C4-2B (cell line): ENCODE results near the gene GPC5.
A peak's percentile ranks its signal among the peaks of the same experiment; 100 is the strongest.

Experiments
- H3K27ac ChIP-seq: fragments of 450-650 bp; 2 replicates; pipeline ENCODE4 v1.5.1; 2017
- ZFX ChIP-seq: fragments of 450-650 bp; IDR thresholded peaks from 2 replicates; pipeline ENCODE4 v1.6.1; 2017
- TF ChIP-seq, protein P1 (sequence below): fragments of 450-650 bp; conservative IDR thresholded peaks from 2 replicates; pipeline ENCODE4 v1.5.1; 2017; ENCODE audit warnings: mild to moderate bottlenecking

Gene GPC5

DNA sequence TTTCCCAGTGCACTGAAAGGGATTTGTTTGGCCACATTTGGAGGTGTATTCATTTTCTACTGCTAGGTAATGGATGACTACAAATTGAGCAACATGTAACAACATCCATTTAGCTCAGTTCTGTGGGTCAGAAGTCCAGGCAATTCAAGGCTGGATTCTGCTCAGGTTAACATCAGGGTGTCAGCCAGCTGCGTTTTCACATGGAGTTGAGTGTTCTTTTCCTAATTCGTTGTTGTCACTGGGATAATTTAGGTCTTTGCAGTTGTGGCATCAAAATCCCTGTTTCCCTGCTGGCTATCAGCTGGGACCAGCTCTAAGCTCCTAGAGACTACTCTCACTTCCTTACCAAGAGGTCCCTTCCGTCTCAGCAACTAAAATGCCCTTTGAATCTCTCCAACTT is 25.5 kb upstream of the GPC5 start:
- H3K27ac ChIP-seq, result no peak overlapping the region
- TF ChIP-seq, protein P1, sequence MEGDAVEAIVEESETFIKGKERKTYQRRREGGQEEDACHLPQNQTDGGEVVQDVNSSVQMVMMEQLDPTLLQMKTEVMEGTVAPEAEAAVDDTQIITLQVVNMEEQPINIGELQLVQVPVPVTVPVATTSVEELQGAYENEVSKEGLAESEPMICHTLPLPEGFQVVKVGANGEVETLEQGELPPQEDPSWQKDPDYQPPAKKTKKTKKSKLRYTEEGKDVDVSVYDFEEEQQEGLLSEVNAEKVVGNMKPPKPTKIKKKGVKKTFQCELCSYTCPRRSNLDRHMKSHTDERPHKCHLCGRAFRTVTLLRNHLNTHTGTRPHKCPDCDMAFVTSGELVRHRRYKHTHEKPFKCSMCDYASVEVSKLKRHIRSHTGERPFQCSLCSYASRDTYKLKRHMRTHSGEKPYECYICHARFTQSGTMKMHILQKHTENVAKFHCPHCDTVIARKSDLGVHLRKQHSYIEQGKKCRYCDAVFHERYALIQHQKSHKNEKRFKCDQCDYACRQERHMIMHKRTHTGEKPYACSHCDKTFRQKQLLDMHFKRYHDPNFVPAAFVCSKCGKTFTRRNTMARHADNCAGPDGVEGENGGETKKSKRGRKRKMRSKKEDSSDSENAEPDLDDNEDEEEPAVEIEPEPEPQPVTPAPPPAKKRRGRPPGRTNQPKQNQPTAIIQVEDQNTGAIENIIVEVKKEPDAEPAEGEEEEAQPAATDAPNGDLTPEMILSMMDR, result no peak
- TF ChIP-seq ZFX, result no peak

GRCh38 chr13:91375116-91375729 is 23.2 kb upstream of the GPC5 start:
- no peak overlapping the region for H3K27ac ChIP-seq
- no peak for TF ChIP-seq ZFX
- TF ChIP-seq, protein P1, result peak; percentile 70

GRCh38 chr13:91381371-91381770 is 17.1 kb upstream of the GPC5 start:
- no peak overlapping the region for H3K27ac ChIP-seq
- TF ChIP-seq, protein P1, result peak; percentile 57
- TF ChIP-seq ZFX, result no peak

GRCh38 chr13:91383836-91384235 is 14.6 kb upstream of the GPC5 start:
- no peak for TF ChIP-seq ZFX
- TF ChIP-seq, protein P1, result no peak
- H3K27ac ChIP-seq, result no peak overlapping the region

- TF ChIP-seq, protein P1, result no peak
- no peak for TF ChIP-seq ZFX
- H3K27ac ChIP-seq, result no peak overlapping the region
Observed at GRCh38 chr13:91384896-91385295, 13.5 kb upstream of the GPC5 start.

DNA sequence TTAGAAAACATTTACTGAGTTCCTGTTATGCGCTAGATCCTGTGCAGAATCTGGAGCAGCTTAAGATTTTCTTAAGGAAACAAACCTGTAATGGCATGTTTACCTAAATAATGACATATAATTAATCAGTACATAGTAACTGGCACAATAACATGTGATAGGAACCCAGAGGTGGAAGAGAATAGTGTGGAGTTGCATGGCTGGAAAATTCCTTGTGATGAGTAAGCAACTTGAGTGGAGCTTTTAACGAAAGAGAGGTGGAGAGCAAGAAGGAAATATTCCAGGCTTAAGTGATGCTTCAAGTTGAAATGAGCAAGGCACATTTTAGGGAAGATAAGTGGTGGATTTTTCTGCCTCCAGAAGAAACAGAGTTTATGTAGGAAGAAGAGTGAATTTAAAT is 9.2 kb upstream of the GPC5 start:
- H3K27ac ChIP-seq, result no peak overlapping the region
- TF ChIP-seq, protein P1, result no peak
- no peak for TF ChIP-seq ZFX

DNA sequence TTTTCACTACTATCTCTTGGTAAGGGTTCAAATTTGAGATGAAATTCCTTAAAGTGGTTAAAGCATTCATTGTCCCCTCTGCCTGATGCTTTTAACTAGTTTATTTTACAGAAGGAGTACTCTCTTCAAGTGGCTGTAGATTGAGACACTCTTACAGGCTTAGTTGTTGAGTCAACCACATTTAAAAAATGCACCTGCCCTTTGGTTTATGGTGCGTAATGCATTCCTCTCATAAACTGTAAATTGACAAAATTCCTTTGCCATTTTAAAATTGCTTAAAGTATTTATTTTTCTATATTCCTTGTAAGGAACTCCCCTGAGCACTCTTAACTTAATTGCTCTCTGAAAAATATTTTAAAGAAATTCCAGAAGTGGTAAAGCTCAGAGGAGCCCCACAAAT is 826 bp upstream of the GPC5 start:
- TF ChIP-seq ZFX, result no peak
- TF ChIP-seq, protein P1, result no peak
- H3K27ac ChIP-seq, result no peak overlapping the region
